ENCODE measurements around the gene YTHDF1.

The YTHDF1 gene

DNA sequence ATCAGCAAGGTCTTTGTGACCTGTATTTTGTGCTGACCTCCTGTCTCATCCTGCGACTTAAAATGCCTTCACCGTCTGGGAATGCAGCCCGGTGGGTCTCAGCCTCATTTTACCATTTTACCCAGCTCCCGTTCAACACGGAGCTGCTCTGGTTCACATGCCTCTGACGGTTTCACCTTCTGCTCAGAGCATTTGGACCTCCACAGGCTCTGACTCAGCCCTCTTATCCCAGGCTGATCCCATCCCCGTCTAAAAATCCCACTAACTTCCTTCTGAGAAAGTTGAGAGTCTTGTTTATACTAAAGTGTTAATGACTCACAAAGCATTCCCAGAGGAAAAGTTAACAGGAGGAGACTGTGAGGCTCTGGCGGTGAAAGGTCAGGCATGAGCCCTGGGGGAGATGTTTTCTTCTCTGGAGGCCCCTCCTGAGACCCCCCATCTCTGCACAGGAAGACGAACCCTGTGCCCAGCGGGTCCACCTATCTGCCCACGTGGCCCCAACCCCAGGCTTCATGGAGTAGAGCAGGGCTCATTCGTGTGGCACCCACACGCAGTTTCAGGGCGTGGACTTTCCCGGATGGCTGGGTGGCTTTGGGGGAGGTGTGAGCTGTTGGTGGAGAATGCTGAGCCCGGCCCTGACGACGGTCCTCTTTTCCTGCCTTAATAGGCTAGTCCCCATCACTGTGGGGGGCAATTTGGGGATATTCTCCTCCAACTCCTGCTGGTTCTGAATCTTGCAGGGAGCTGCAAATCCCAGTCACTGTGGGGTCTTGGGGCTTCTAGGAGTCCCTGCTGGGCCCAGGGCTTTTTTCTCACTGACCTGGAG lies 16.5 kb upstream of the YTHDF1 start:
- no peak overlapping the region for H3K27ac ChIP-seq

DNA sequence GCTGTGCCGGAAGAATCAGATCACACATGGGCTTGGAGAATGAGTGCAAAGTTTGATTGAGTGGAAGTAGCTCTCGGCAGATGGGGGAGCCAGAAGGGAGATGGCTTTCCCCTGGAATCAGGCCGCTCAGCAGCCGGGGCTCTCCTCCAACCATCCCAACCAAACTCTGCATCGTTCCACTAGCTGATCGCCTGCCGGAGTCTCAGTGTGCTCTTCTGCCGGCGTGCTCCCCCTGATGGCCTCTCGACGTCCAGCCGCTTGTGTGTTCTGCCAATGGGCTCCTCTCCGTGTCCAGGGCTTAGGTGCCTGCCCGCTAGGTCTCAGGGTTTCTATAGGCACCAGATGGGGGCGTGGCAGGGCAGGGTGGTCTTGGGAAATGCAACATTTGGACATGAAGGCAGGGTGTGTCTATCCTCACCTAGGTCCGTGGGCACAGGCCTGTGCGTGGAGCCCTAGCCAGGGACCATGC lies 14.9 kb upstream of the YTHDF1 start:
- H3K27ac ChIP-seq, result no peak overlapping the region
- TF ChIP-seq, protein P1, sequence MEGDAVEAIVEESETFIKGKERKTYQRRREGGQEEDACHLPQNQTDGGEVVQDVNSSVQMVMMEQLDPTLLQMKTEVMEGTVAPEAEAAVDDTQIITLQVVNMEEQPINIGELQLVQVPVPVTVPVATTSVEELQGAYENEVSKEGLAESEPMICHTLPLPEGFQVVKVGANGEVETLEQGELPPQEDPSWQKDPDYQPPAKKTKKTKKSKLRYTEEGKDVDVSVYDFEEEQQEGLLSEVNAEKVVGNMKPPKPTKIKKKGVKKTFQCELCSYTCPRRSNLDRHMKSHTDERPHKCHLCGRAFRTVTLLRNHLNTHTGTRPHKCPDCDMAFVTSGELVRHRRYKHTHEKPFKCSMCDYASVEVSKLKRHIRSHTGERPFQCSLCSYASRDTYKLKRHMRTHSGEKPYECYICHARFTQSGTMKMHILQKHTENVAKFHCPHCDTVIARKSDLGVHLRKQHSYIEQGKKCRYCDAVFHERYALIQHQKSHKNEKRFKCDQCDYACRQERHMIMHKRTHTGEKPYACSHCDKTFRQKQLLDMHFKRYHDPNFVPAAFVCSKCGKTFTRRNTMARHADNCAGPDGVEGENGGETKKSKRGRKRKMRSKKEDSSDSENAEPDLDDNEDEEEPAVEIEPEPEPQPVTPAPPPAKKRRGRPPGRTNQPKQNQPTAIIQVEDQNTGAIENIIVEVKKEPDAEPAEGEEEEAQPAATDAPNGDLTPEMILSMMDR (conservative IDR thresholded peaks at IDR 0.05), result peak; percentile 75

More for the DNA sequence above, 16.5 kb upstream of the YTHDF1 start:
- TF ChIP-seq, protein P1 (conservative IDR thresholded peaks at IDR 0.05), result no peak

DNA sequence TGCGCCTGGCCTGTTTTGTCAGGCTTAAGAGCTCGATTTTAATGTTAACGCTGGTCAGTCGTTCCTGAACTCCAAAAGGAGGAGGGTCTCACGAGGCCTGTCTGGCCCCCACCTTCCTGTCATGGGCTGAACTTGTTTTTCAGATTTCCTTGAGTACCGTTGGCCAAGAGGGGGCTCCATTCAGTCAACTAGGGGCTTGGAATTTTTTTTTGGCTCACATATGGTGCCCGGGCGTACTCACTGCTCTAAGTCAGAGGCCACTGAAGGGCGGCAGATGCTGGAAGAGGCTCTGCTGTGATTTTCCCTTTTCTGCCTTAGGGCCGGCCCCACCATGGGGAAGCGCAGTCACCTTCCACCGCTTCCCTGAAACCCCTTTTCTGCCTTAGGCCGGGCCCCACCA lies 12.9 kb upstream of the YTHDF1 start:
- no peak overlapping the region for H3K27ac ChIP-seq
- TF ChIP-seq, protein P1 (conservative IDR thresholded peaks at IDR 0.05), result no peak

DNA sequence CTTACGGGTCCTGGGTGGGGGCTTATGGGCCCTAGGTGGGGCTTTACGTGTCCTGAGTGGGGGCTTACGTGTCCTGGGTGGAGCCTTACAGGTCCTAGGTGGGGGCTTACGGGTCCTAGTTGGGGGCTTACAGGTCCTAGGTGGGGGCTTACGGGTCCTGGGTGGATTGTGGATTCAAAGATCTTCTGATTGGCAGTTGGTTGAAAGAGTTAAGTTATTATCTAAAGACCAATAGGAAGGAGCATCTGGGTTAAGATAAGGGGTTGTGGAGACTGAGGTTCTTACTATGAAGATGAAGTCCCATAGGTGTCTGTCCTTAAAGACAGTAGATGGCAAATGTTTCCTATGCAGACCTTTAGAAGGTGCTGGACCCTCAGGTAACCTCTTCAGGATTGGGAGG lies 11.3 kb upstream of the YTHDF1 start:
- H3K27ac ChIP-seq, result no peak overlapping the region
- TF ChIP-seq, protein P1 (conservative IDR thresholded peaks at IDR 0.05), result no peak

DNA sequence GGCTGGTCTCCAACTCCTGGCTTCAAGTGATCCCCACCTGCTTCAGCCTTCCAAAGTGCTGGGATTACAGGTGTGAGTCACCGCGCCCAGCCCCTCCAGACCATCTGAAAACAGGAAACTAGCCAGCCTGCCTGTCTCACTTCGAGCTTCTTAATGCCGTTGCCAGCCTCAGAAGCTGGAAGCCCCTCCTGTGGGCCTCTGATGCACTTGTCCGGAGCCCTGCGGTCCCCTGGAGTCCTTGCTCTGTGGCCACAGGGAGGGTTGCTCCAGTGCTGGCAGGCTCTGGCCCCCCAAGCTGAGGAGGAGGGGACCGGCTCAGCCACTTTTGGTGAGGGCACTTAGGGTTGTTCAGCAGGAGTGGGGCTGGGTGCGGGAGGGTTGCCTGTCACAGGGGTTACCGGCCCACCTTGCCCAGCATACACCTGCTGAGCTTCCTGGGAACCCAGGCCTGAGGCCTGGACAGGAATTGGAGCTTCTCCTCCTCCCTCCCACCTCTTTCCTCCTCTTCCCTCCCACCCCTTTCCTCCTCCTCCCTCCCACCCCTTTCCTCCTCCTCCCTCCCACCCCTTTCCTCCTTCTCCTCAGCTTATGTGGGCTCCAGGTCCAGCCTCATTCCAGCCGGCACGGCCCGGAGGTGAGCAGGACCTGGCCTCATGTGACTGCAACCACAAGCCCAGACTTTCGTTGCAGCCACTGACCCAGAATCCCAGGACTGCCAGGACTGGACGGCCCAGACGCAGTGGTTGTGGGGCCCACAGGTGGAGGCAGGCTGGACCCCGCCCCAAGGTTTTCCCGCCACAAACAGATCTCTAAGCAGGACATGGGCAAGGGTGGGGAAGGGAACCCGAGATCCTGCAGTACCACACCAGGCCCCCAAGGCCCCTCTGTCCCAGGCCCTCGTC lies 10.4 kb upstream of the YTHDF1 start:
- peak overlapping the region; percentile 71; the same call in 1 of the 2 replicates for H3K27ac ChIP-seq
- TF ChIP-seq, protein P1 (conservative IDR thresholded peaks at IDR 0.05), result no peak

DNA sequence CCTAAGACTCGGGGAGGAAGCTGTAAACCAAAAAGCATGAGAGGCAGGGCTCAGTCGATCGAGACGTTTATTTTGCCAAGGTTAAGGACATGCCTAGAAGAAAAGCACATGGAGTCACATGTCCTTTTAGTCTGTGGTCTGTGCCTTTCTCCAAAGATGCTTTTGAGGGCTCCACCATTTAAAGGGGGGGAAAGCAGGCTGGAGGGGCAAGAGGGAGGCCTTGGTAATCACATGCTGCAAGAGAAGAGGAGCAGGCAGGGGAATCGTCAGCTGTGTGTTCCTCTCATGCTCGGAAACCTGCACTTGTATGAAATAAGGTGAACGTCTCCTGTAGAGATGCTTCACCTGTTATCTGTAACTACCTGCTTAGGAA lies 9.1 kb upstream of the YTHDF1 start:
- TF ChIP-seq, protein P1 (conservative IDR thresholded peaks at IDR 0.05), result no peak
- peak overlapping the region; percentile 71 for H3K27ac ChIP-seq
